ENCODE data around the gene ZNF280A. TPM values are rescaled to one million over a fixed set of nuclear protein-coding genes. Genes with fewer than 3 reads are reported as not detected.
"Not testable (repeated sequence)": the region's sequence is repeated elsewhere in the genome, so short reads cannot be mapped to it uniquely, and the experiment has no call there.

Gene ZNF280A
- total RNA-seq, 2 donors from 2014 or later, result not detected

DNA sequence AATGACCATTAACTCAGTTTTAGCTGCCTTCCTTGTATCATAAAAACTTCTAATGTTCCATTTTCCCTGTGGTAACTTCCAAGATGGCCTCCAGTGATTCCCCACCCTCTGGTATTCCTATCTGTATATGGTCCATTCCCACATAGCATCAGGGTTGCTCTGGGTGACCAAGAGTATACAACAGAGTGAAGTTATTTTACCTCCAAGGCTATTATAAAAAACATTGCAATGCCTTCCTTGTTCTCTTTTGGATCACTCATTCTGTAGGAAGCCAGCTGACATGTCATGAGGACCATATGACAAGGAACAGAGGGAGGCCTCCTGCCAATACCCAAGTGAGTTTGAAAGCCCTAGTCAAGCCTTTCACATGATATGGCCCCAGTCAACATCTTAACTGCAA, 41.6 kb downstream of the ZNF280A start:
- DNase-seq (no peak), ATAC-seq (no peak)
- Histone ChIP-seq H3K36me3 (replicated peaks in 1 of 2; ENCODE audit: insufficient read depth in 1 of 2, low read depth in 2 of 2) (no peaks in the 10 kb centered on the region), H3K4me3 (no peak overlapping the region), H3K4me1 (no peaks in the 10 kb centered on the region), H3K9me3 (no peaks in the 10 kb centered on the region), H3K27ac (no peak overlapping the region), H3K27me3 (no peaks in the 10 kb centered on the region)
- no peak for TF ChIP-seq POLR2A (IDR thresholded peaks at IDR 0.05)
- no peak for TF ChIP-seq CTCF (IDR thresholded peaks at IDR 0.05)
- intact Hi-C loops (cut with DNase I), result no loop called here

GRCh38 chr22:22474733-22475132, 45.3 kb downstream of the ZNF280A start:
- Histone ChIP-seq H3K36me3 (replicated peaks in 1 of 2; ENCODE audit: insufficient read depth in 1 of 2, low read depth in 2 of 2) (no peaks in the 10 kb centered on the region), H3K4me1 (no peaks in the 10 kb centered on the region), H3K27me3 (no peaks in the 10 kb centered on the region), H3K4me3 (no peak overlapping the region), H3K9me3 (no peaks in the 10 kb centered on the region), H3K27ac (no peak overlapping the region)
- TF ChIP-seq POLR2A (IDR thresholded peaks at IDR 0.05) (no peak), CTCF (IDR thresholded peaks at IDR 0.05) (no peak)
- intact Hi-C loops (cut with DNase I), result no loop called here
- no peak for ATAC-seq
- 76 to 77% methylated on average over 2 of the region's 2 CpGs for WGBS, 2 donors
- no peak for DNase-seq

- ATAC-seq; H3K4me1 ChIP-seq; H3K4me3 ChIP-seq; H3K36me3 ChIP-seq (replicated peaks in 1 of 2; ENCODE audit: insufficient read depth in 1 of 2, low read depth in 2 of 2); H3K27me3 ChIP-seq; H3K27ac ChIP-seq; intact Hi-C loops (cut with DNase I); H3K9me3 ChIP-seq; DNase-seq: not testable (repeated sequence)
- WGBS, 2 donors, result 74 to 86% methylated on average over 5 of the region's 5 CpGs
Measured at GRCh38 chr22:22471104-22471503, 49.0 kb downstream of the ZNF280A start.

DNA sequence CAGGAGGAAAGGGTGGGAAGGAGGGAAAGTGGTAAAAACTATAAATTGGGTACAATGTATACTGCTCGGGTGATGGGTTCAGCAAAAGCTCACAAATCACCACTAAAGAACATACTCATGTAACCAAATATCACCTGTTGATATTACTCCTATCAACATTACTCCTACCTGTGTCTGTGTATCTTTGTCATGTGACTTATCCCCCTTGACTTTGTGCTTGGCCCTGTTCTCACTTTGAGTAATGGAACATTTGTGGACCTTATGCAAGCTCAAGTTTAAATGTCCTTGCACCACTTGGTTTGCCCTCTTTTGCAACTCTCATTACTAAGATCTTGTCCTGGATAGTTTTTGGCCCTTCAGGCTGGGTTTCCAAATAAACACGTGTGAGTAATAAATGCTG, 50.5 kb downstream of the ZNF280A start:
- WGBS, 2 donors, result 35 to 60% methylated on average over 2 of the region's 2 CpGs
- ATAC-seq (no peak), DNase-seq (no peak)
- Histone ChIP-seq H3K4me1 (no peaks in the 10 kb centered on the region), H3K36me3 (replicated peaks in 1 of 2; ENCODE audit: insufficient read depth in 1 of 2, low read depth in 2 of 2) (no peaks in the 10 kb centered on the region), H3K27ac (no peak overlapping the region), H3K27me3 (no peaks in the 10 kb centered on the region), H3K9me3 (no peaks in the 10 kb centered on the region), H3K4me3 (no peak overlapping the region)
- TF ChIP-seq POLR2A (IDR thresholded peaks at IDR 0.05), result no peak
- TF ChIP-seq CTCF (IDR thresholded peaks at IDR 0.05), result no peak
- intact Hi-C loops (cut with DNase I), result no loop called here

DNA sequence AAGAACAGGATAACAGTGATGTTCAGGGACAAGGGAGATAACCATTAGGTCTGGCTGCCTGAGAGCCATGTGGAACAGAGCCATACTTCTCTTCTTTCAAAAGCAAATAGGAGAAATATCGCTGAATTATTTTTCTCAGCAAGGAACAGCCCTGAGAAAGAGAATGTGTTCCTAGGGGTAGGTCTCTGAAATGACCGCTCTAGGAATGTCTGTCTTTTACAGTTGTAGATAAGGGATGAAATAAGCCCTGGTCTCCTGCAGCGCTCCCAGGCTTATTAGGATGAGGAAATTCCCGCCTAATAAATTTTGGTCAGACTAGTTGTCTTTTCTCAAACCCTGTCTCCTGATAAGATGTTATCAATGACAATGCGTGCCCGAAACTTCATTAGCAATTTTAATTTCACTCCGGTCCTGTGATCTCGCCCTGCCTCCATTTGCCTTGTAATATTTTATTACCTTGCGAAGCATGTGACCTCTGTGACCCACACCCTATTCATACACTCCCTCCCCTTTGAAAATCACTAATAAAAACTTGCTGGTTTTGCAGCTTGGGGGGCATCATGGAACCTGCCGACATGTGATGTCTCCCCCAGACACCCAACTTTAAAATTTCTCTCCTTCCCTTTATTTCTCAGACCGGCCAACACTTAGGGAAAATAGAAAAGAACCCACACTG, 51.1 kb downstream of the ZNF280A start:
- H3K27me3 ChIP-seq; H3K4me1 ChIP-seq; ATAC-seq; H3K36me3 ChIP-seq (replicated peaks in 1 of 2; ENCODE audit: insufficient read depth in 1 of 2, low read depth in 2 of 2); DNase-seq; H3K9me3 ChIP-seq; H3K27ac ChIP-seq; H3K4me3 ChIP-seq; intact Hi-C loops (cut with DNase I): not testable (repeated sequence)
- WGBS, 2 donors, result 84 to 89% methylated on average over 11 of the region's 11 CpGs

GRCh38 chr22:22467112-22467511, 53.0 kb downstream of the ZNF280A start:
- WGBS, 2 donors, result 50 to 71% methylated on average over 1 of the region's 1 CpG
- H3K4me1 ChIP-seq, result no peaks in the 10 kb centered on the region
- intact Hi-C loops (cut with DNase I), result no loop called here

More at GRCh38 chr22:22467112-22467511, 53.0 kb downstream of the ZNF280A start:
- Histone ChIP-seq H3K9me3 (no peaks in the 10 kb centered on the region), H3K27me3 (peaks cover 0 to 4% of the 10 kb centered on the region in 2 donors), H3K36me3 (replicated peaks in 1 of 2; ENCODE audit: insufficient read depth in 1 of 2, low read depth in 2 of 2) (no peaks in the 10 kb centered on the region), H3K27ac (no peak overlapping the region), H3K4me3 (no peak overlapping the region)
- TF ChIP-seq CTCF (IDR thresholded peaks at IDR 0.05) (no peak), POLR2A (IDR thresholded peaks at IDR 0.05) (no peak)
- ATAC-seq (no peak), DNase-seq (no peak)
